NAMALWA (cell line): ENCODE data around the gene FOXO1.
A peak's percentile ranks its signal among the peaks of the same experiment; 100 is the strongest.

Experiments
- DNase-seq: peaks from one replicate; pipeline ENCODE4 v3.0.0-alpha.2; 2015; ENCODE audit warnings: low spot score

The FOXO1 gene

DNA sequence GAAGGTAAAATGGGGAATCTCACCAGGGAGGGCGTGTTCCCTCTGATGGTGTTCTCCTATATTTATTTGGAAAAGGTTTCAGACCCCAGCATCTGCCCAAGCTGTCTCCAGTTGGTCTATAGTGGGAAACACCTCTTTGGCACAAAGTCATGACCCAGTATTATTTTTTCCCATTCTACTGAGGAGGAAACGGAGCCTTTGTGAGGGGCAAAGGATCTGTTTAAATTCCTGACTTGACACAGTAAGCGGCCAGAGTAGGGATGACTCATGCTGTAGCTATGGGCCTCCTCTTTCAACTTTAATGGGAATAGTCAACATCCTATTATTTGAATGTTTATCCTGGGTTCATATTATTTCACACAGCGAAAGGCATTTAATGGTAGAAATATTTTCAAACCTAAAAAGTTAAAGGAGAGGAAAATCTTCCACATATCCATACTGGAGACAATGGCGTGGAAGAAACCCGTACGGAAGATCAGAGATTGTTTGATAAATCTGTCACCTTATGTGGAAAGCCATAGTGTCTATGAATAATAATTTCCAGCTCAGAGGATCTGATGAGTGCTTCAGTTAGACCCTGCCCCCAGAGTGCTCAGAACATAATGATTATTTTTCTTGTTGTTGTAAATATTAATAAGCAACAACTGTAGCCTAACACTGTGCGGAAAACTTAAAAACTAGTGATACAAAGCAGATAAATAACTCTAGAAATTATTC lies 126.0 kb downstream of the FOXO1 start:
- no peak for DNase-seq

DNA sequence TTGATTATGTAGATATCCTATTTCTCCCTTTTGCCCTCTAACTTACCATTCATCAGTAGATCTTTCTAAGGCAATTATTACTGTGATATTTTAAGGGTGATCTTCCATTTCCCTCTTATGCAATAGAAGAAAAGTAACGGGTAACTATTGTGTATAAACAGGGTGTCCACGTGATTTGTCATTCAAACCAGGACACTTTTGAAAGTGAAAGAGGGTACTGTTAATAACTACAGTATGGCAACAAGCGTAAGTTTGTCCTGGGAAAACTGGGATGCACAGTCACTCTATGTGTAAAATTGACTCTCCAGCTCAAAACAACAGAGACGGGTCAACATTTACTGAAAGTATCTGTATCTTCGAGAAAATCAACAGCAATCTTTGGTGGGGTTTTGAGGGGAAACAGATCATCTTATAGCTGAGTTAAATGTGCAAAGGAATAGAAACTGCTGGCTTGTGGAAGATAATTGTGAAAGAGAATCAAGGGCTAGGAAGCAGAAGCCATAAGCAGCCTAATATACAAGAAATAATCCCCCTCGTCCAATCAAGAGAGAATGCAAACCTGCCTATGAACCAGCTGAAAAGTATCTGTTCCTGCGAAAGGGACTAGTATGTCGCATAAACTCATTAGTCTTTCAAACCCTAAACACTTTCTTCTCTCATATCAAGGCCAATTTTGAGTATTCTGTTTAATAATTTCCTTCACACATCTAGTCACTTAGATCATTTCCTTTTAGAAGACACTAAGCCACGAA lies 126.7 kb downstream of the FOXO1 start:
- DNase-seq, result no peak

DNA sequence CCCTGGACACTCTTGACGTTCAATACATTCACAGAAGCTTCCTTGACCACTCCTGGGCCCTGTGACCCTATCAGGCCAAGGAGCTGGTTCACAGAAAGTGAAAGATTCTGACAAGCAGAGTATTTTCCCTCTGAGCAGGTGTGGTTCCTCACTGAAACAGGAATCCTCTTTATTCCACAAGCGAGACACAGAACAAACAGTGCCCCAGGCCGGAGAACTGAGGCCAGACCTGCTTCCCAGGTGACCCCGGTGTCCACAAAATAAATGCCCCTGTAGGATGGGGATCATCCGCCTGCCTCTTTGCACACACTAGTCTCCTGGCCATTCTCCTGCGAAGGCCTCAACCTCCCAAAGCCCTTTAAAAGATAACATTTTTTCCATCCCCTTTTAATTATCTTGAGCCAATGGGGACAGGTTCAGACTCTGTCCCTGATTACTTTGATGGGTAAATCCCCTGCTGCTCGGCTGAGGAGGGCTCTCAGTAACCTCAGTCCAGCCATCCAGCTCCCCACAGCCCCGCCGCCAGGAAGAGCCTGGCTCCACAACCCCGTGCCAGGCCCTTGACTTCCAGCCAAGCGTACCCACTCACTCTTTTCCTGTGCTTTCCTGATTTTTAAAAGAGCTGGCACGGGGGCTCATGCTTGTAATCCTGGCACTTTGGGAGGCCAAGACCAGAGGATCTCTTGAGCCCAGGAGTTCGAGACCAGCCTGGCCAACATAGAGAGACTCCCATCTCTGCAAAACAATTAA lies 129.1 kb downstream of the FOXO1 start:
- no peak for DNase-seq

DNA sequence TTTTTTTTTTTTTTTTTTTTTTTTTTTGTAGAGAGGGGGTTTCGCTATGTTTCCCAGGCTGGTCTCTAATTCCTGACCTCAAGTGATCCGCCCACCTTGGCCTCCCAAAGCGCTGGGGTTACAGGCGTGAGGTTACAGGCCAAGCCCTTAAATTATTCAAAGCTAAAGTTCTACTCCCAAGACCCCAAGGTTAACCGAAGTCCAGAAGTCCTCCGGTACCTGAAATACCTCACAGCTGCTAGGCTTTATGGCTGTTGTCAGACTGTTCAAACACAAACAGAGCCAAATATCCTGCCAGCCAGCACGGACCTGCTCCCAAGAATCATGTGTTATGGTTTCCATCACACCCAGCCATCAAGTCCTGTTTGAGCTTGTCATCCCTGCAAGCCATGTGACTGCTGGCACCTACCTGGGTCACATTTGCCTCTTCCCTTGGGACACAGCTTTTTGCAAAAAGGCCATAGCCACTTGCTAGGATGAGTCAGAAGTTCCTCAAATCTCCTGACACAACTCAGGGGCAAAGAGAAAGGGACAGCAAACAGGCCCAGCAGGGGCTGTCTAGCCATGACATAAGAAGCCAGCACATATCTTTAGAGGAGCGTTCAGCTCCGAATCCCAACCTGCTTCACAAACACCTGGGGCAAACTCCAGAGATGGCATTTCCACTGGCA lies 129.9 kb downstream of the FOXO1 start:
- DNase-seq, result no peak

DNA sequence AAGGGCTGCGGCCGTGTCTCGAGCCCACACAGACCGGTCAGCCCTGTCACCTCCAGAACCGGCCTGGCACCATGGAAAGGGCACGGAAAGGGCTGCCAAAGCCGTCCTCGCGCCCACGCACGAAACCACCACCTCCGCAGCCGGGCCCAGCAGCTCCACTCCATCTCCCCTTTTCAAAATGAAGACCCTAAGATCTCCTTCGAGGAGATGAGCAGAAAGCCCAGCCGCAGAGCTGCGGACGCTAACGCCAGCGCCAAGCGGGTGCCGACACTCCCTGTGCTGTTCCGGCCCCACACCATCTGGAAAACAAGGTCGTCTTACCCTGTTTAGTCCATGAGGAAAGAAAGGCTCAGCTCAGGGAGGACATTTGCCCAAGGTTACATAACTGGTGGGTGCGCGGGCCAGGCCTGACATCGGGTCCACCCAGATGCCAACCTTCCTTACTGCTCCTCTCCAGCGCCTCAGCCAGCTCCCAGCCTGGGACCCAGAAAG lies 131.1 kb downstream of the FOXO1 start:
- no peak for DNase-seq

DNA sequence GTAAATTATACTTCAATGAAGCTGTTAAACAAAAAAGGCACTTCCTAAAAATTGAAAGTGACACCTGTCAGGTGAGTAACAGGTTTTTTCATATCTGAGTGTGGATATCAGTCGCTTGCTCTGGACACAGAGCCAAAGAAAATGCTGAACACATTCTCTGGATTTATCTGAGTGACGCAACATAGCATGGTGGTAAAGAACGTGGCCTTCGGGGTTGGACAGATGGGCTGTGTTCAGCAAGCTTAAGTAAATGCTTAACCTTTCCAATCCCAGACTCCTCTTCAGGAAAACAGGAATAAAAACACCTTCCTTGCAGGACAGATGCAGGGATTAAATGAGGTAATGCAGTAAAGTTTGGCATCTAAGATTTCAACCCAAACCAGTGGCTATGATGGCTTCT lies 132.0 kb downstream of the FOXO1 start:
- DNase-seq, result no peak

DNA sequence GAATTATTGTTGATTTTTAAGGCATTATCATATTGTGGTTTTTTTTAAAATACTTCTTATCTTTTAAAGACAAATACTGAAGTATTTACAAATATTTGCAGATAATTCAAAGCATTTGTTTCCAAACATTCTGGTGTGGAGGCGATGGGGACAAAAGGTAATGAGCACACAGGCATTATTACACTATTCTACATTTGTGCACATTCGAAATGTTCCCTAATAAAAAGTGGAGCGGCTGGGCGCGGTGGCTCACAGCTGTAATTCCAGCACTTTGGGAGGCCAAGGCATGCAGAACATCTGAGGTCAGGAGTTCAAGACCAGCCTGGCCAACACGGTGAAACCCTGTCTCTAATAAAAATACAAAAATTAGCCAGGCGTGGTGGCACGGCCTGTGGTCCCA lies 133.4 kb downstream of the FOXO1 start:
- DNase-seq, result no peak

DNA sequence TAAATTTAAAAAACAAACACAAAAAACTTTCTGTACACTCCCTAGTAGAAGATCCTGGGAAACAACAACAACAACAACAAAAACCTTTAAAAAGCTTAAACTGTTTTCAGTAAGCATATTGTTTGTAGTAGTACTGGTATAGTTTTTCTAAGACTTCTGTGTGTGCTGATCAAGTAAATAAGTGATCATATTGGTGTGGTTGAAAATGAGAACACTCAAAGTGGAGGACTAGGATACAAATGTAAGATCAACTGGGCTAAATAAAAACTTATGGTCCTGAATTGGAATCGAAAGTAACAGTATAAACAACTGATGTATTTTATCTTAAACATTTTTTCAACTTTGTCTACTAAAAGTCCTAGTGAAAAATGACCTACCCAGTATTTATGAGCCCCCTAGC lies 135.5 kb downstream of the FOXO1 start:
- DNase-seq, result no peak

DNA sequence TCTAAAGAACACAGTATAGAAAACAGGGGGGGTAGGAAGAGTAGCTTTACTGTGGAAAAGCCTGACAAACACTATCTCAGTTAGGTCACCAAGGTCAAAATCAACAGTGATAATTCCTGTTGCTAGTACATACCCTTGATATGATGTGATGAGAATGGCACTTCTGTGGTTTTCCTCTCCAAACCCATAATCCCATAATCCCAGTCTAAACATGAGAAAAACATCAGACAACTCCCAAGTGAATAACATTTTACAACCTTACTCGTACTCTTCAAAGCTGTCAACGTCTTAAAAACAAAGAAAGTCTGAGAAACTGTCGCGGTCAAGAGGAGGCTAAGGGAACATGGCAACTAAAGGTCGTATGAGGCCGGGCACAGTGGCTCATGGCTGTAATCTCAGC lies 137.6 kb downstream of the FOXO1 start:
- DNase-seq, result no peak

DNA sequence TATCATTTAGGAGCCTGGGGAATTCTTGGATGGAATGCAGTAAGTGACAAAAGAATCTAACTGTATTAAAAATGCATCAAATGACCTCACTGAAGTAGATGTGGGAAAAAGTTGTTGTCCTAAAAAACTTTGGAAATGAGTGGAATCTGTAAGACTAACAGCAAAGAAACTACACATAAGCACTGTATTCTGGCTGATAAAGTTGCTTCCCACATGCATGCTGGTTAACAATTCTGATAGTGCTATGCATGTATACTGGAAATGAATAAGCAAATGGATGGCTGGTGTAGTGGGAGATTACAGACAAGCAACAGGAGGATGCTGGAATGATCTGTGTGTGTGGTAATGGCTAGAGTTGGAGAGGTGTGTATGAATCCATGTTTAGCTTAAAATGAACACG lies 138.5 kb downstream of the FOXO1 start:
- DNase-seq, result no peak

DNA sequence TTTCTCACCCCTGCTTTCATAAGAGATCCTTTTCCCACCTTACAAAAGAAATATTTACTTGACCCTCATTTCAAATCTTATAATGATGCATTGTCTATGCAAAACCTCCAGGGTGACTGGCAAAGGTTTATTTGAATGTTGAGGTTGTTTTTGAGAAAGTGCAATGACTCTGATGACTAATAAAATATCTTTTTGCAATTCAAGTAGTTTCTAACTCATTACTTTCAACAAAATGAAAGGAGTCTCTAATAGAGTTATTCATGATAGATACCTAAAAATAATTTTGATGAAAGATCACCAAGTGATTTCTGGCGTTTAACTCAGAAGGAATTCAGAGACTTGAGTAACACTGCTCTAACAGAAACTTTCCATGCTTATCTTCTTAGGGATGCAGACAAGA lies 144.2 kb downstream of the FOXO1 start:
- no peak for DNase-seq

DNA sequence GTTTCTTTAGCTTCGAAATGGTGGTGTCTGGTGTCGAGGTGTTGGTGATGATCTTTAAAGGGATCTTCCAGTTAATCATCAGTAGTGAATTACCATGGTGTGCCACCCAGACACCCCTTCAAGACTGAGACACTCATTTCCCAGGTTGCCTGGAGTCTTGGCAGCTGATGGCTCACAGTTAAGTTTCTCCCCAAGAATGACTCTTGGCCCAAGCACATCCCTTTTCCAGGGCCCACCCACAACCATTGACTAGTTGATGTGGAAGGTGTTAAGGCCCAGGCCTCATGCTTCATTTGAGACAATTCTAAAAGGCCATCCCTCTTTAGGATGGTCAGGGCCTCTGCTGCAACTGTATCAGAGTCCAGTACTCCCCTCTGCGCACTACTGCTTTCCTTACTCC lies 145.5 kb downstream of the FOXO1 start:
- DNase-seq, result no peak

DNA sequence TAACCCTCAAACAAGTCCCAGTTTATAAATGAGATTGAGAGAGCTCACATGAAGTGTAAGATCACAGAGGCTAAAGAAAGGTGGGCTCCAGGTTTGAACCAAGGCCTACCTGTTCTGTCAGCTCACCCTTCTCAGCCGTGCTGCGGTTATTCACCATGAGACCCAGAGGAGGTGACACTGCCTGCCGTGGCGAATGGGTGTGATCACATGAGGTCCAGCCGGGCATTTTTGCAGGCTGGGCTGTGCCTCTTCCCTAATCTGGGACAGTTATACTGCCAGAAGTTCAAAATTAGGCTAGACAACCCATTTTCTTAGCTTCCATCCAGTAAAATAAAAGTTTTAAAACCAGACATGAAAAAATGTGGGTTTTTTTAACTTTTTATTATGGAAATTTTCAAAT lies 146.8 kb downstream of the FOXO1 start:
- DNase-seq, result no peak

DNA sequence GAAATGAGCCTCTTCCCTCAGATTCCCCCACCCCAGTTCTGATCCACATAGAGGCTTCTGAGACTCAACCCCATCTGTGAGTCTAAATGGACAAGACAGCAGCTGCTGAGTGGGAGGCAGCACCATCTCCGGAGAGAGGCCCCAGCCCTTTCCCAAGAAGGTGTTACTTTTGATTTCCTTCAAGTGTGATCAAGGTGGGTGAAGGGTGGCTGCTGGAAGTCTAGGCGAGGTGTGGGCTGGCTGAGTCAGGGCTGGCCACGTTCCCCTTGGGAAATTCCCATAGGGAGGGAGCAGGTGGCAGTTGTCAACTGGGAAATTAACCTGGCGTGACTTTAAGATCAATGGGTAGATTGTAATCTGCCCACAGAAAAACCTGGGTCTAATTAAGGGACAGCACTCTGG lies 148.0 kb downstream of the FOXO1 start:
- no peak for DNase-seq

DNA sequence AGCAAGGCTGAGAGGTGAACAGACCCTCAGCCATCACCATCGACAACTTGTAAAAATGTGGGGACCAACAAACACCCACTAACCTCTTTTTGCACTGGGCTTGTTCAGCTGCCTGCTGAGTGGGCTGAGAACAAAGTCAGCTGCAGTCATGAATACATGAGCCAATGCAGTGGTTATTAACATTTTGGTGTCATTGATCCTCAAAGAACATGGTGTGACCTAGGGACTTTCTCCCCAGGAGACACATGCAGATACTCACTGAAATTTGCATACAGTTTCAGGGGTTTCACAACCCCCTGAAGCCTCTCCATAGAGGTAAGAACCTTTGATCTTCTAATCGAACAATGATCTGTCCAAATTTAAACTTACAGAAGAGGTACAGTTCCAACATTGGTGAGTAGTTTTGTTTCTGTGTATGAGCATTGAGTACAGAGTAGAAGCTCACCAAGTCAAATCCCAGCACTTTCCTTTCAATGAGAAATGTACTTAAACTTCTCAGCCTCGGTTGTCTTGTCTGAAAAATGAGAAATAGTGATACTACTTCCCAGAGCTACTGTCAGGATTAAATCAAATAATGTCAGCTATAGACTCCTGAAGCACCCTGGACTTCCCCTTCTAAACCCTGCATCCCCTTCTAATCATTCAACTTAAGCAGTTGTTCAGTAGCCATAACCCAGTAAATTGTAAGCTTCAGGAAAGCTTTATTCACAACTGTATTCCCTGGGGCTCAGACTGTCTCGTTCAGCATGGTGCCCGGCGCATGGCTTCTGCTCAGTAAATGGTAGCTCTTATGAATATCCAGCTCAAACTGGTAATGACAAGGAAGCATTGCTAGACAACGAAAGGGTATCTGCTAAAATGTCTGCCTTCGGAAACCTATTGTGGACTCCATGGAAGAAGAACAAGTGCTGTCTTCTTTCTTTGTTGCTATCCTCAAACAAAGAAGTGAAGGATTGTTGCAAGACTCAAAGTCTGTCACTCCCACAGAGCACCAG lies 148.7 kb downstream of the FOXO1 start:
- no peak for DNase-seq

DNA sequence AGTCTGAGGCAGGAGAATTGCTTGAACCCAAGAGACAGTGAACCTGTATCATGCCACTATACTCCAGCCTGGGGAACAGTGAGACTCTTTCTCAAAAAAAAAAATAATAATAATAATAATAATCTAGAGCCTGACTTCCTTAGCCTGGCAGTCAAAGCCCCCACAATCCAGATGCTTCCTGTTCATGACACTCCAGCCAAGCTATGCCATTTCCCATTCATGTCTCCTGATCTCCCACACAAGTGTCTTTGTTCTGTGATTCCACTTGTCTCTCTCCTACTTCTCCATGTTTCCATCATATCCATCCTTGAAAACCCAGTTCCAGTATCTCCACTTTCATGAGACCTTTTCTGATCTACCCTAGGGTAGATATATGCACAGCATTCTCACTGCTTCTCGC lies 150.7 kb downstream of the FOXO1 start:
- DNase-seq, result no peak

DNA sequence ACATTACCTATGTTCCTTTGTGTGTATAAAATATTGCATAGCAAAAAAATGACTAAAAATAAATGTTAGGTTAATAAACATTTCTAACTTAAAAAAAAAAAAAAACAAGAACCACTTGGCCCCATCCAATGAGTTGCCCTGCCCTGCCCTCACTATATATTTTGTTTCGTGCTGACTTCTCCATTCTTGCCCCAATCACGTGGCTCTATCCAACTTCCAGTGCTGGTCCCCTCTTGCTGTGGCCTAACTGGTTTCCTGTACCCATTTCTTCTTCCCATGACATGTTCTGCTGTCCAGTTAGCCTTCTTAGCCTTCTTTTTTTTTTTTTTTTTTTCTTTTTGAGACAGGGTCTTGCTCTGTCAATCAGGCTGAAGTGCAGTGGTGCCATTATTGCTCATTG lies 151.6 kb downstream of the FOXO1 start:
- DNase-seq, result no peak

DNA sequence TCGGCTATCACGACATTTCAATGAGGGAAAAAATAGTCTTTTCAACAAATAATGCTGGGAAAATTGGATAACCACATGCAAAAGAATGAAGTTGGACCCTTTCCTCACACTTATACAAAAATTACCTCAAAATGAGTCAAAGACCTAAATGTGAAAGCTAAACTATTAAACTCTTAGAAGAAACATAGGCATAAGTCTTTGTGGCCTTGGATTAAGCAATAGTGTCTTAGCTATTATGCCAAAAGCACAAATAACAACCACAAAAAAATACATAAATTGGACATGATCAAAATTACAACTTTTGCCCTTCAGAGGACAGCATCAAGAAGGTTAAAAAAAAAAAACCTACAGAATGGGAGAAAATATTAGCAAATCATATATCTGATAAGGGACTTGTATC lies 156.6 kb downstream of the FOXO1 start:
- DNase-seq, result no peak

DNA sequence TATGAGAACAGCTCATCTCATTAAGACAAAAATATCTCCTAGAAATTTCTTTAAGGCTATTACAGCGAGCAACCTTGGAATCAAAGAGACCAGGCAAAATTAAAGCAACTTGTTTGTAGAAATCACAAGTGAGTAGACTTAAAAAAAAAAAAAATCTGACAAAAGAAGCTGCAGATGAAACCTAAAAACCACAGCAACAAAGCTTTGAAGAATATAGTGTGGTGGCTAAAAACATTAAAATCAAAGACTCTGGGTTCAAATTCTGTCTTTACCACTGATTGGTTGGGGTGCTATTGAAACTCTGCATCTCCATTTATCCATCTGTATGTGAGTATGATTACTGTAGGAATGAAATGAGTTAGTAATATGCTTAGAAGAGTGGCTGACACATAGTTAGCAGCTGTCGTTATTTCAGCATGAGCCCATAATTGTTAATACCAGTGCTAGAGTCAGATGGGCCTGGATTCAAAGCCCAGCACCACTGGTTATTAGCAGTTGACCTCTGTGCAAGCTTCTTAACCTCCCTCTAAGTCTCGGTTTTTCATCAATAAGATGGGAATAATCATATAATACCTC lies 157.6 kb downstream of the FOXO1 start:
- DNase-seq, result no peak

DNA sequence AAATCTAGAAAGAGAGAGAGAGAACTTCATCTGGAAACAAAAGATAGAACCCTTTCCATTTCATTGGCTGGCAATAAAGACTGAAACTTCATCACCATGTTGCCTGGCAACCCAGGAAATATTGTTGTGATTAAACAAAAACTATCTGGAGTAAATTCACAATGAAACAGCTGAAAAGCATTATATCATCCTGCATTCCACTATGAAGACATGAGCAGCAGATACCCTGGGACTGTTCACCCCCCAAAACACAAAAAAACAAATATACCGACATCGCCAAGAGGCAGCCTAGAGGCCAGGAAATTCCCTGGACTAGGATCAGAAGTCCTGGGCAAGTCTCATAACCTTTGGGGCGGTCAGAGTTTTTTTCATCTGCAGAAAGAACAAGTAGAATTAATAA lies 158.3 kb downstream of the FOXO1 start:
- peak; percentile 16 for DNase-seq
